Transverse colon (tissue), 4 donors: ENCODE measurements around the gene MSH3.

Experiments used
- CTCF ChIP-seq, 5 experiments: fragments of 200-600 bp in 3 of 5; fragments of 450-650 bp in 2 of 5; sonication (generic) in 3 of 5; IDR thresholded peaks; 1 replicate in 2 of 5; 2 replicates in 3 of 5; pipeline ENCODE4 v1.5.1; 2016 to 2017; ENCODE audit warnings: antibody characterized with exemption in 5 of 5, inconsistent platforms in 3 of 5, mild to moderate bottlenecking in 2 of 5, moderate library complexity in 1 of 5
- EP300 ChIP-seq: sonication (generic); formaldehyde crosslinking; IDR thresholded peaks from one replicate; pipeline ENCODE4 v1.6.1; 2017; ENCODE audit warnings: antibody characterized with exemption, low read depth
- POLR2AphosphoS5 ChIP-seq, 3 donors: sonication (generic); formaldehyde crosslinking; IDR thresholded peaks; one replicate each; pipeline ENCODE4 v1.6.1; 2016; ENCODE audit warnings: antibody characterized with exemption in 3 of 3

GRCh38 chr5:80706835-80707447 is 52.5 kb downstream of the MSH3 start:
- no peak for TF ChIP-seq POLR2AphosphoS5 (IDR thresholded peaks at IDR 0.05)
- TF ChIP-seq CTCF (IDR thresholded peaks at IDR 0.05) = no peak
- no peak for TF ChIP-seq EP300
